ENCODE measurements around the gene TM9SF4.
"Not testable (repeated sequence)": the region's sequence is repeated elsewhere in the genome, so short reads cannot be mapped to it uniquely, and the experiment has no call there.

The TM9SF4 gene

DNA sequence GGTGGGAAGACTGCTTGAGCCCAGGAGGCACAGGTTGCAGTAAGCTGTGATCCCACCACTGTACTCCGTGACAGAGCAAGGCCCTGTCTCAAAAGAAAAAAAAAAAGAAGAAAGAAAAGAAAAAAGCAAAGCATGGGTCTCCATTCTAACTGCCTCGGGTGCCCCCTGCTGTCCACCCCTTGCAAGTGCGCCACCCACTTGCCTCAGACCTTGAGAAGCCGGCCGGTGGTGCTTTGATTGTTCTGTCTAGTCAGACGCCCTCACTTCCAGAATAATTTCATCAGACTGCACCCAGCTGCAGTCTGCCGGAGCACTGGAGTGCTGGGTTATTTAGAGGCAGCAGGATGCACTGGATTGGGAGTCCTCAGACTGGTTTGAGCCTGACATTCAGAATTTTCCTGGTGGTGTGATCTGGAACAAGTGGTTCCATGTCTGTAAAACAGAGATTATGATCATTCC lies 17.6 kb upstream of the TM9SF4 start:
- peak; percentile 81 for DNase-seq (ENCODE audit: low spot score)

DNA sequence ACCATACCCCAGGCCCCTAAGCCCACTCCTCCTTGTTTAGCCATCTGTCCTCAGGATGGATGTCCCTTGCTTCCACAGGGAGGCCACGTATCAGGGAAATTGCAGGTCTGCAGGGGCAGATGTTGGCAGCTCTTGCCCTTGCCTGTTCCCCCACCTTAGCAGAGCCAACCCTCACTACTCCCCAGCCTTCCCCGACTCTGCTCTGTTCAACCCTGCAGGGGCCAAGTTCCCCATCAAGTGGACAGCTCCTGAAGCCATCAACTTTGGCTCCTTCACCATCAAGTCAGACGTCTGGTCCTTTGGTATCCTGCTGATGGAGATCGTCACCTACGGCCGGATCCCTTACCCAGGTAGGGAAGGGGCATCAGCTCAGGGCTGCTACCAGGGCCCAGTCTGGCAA lies 10.7 kb upstream of the TM9SF4 start:
- no peak for DNase-seq (ENCODE audit: low spot score)

DNA sequence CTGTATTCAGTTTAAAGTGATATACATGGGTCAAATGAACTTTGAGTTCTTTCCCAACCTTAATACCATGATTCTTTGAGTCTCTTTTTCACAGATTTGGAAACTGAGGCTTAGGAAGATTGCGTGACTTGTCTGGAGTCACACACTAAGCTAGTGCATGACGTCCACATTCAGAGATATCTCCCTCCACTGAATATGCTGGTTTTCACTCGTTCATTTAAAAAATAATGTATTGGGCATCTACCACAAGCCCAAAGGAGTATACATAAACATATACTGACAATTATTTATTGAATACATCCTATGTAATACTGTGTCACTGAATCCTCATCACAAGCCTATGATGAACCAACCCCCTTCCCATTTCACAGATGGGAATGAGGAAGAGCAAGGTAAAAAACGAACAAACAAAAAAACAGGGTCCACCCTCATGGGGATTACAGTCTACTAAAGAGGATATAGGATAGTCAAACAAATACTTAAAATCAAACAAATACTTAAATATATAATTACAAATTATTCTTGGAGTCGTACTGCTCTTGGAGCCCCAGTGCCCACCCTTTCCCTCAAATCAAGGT lies 611 bp upstream of the TM9SF4 start:
- DNase-seq (ENCODE audit: low spot score): no peak

DNA sequence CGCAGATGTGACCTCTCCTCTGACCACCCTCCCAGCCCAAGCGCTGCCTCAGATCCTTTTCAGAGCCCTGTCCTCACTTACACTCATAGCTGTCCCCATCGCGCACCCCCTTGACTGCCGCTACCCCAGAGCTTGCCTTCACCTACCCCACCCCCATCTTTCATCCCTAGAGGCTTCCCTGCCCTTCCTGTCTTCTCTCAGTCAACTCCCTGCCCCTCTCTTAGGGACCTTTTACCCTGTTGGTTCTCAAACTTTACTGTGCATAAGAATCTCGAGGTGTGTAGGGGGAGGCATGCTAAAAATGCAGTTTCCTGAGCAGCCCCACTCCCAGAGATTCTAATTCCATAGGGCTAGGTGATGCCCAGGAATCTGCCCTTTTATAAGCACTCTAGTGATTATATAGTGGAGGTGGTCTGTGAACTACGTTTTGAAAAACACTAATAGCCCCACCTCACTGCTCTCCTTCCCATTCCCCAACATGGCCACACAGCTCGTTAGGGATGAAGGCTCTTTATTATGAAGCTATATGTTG lies 725 bp downstream of the TM9SF4 start:
- DNase-seq (ENCODE audit: low spot score): peak; percentile 57

DNA sequence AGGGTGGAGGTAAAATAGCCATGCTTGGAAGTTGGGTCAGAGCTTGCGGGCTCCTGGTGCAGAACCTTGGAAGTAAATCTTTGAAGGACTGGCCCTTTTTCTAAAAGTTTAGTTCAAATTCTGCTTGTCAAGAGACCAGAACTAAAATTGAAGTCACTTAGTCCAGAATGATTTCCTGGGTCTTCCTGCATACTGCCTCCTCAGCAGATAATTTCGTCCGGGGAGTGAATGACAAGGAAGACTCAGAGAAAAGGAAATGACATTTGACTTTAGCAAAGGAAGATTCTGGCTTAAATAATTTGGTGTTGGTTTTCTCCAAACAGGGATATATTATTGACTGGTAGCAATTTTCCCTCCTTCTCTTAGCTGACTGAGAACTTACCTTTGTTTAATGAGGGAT lies 1.2 kb downstream of the TM9SF4 start:
- peak; percentile 21 for DNase-seq (ENCODE audit: low spot score)

DNA sequence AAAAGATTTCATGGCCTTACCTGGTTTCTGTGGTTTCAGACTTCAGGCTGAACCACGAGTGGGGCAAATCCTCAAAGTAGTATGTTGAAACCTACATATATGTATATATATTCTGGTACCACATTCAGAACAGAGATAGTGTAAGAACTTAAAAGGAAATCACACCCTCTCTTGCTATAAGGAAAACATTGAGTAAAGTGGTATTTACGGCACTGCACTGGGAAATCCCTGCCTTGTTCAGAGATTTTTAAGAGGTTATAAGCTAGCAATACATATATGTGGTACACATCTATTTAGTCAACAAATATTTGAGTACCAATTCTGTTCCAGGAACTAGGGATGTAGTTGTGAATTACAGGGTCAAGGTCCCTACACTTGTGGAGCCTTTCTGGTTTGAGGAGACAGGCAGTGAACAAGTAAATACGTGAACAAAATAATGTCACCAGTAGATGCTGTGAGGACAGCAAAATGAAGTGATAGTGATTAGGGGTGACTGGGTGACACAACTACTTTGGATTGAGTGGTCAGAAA lies 1.7 kb downstream of the TM9SF4 start:
- DNase-seq (ENCODE audit: low spot score): no peak

DNA sequence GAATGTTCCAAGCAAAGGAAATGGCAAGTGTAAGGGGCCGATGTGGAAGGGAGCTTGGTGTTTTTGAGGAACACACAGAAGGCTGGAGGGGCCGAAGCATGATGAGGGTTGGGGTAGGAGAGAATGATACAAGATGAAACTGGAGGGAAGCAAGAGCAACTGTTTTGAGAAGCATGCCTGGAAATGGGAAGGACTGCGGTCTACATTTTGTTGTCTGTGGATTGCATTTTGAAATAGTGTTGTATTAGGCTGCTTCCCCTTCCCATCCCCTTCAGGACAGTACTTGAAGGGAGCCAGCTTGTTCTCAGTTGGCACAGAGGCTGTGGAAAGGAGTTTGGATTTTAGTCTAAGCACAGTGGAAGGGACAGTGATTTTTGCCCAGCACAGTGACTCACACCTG lies 2.2 kb downstream of the TM9SF4 start:
- no peak for DNase-seq (ENCODE audit: low spot score)

DNA sequence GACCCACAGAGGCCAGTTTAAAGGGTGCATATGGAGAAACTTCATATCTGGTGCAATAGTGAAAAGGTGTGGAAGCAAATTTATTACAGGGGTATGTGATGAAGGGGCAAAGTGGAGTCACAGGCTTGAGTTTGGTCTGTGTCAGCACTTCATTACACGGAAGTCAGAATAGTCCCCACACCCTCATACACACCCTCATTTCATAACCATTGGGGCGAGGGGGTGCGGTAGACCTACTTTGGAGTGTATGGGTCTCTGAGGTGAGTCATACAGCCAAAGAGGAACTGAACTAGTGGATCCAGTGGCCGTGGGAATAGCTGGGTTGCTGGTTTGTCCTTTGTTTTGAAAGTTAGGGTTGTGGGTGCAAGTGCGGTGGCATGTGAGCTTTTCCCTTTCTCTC lies 3.3 kb downstream of the TM9SF4 start:
- no peak for DNase-seq (ENCODE audit: low spot score)

DNA sequence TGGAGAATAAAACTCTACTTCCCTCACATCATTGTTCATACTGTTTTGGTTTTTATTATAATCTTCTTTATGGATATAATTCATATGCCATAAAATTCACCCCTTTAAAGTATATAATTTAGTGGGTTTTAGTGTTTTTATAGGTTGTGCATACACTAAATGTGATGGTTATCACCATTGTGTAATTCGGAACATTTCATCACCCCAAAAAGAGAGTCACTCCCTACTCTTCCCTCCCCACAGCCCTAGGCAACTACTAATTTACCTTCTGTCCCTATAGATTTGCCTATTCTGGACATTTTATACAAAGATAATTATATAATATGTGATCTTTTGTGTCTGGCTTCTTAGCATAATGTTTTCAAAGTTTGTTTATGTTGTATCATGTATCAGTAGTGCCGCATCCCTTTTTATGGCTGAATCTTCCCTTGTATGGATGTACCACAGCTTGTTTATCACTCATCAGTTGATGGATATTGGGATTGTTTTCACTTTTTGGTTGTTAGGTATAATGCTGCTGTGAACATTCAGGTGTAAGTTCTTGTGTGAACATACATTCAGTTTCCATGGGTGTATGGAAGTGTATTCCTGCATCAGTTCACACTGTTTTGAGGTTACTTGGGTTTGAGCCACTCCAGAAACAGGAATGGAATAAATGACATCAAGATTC lies 4.2 kb downstream of the TM9SF4 start:
- DNase-seq (ENCODE audit: low spot score): no peak

DNA sequence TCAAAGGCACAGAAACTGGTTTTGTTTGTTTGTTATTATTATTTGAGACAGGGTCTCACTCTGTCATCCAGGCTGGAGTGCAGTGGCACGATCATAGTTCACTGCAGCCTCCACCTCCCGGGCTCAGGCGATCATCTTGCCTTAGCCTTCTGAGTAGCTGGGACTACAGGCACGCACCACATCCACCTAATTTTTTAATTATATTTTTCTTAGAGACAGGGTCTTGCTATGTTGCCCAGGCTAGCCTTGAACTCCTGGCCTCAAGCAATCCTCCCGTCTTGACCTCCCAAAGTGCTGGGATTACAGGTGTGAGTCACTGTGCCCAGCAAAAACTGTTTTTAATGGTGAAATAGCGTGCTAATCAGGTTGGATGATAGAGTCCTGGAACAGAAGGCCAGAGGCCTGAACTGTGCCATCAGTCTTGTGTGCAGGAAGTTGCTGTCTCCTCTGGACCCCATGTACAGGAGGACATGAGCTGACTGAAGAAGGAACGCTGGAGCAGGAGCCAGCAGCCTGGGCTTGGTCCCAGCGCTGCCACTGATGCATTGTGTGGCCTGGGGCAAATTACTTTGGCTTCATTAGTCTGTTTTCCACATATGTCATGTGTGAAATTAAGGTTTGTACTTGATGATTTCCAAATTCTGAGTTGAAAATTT lies 4.9 kb downstream of the TM9SF4 start:
- DNase-seq (ENCODE audit: low spot score): no peak

DNA sequence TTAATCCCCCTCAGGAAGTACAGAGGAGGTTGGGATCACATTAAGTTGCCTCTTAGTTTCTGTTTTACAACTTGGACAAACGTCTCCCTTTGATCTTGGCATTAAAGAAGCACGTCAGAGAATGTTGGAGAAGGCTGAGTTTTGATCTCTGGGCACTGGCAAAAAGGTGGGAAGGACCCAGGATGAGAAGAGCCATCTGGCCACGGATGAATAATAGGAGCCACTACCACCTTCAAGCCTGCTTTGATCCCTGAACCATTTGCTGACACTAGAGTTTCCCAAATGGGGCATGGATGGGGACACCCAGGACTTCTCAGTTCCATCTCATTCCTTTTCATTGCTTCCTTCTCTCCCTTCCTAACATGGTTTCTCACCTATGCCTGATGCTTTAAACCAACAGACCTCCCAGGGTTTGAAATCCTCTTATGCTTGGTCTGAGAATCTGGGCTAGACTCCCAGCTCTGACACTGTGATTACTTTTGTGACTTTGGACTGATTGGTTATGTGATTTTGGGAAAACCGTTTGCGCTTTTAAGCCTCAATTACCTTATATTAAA lies 5.8 kb downstream of the TM9SF4 start:
- no peak for DNase-seq (ENCODE audit: low spot score)

DNA sequence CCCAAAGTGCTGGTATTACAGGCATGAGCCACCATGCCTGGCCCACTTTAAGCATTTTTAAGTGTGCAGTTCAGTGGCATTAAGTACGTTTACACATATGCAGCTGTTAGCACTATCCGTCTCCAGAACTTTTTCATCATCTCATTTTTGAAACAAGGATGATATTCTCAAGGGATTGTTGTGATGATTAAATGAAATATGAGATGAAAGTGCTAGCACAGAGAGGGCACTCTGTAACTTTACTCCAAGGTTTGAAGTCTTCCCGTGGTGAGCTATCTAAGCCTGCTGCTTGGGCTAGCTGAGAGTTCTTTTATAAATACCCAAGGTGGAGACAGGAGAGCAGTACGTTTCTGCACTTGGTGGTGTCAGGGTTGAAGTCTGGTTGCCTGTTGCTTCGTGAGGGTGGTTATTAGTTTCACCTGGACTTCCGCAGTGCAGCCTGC lies 6.6 kb downstream of the TM9SF4 start:
- DNase-seq (ENCODE audit: low spot score): no peak

DNA sequence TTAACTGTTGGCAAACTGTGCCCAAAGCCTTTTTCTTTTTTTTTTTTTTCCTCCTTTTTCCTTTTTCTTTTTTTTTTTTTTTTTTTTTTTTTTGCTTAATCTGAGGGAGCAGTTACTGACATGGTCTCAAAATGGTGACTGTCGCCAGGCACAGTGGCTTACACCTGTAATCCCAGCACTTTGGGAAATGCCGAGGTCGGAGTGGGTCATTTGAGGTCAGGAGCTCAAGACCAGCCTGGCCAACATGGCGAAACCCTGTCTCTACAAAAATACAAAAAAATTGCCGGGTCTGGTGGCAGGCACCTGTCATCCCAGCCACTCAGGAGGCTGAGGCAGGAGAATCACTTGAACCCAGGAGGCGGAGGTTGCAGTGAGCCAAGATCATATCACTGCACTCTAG lies 7.3 kb downstream of the TM9SF4 start:
- DNase-seq (ENCODE audit: low spot score): not testable (repeated sequence)

DNA sequence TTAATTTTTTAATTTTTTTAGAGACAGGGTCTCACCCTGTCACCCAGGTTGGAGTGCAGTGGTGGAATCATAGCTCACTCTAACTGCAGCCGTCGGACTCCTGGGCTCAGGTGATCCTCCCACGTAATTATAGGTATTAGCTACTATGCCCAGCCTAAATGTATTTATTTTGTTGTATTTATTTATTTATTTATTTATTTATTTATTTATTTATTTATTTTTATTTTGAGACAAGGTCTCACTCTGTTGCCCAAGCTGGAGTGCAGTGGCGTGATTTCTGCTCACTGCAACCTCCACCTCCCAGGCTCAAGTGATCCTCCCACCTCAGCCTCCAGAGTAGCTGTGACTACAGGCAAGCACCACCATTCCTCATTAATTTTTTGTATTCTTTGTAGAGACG lies 8.9 kb downstream of the TM9SF4 start:
- DNase-seq (ENCODE audit: low spot score): not testable (repeated sequence)

DNA sequence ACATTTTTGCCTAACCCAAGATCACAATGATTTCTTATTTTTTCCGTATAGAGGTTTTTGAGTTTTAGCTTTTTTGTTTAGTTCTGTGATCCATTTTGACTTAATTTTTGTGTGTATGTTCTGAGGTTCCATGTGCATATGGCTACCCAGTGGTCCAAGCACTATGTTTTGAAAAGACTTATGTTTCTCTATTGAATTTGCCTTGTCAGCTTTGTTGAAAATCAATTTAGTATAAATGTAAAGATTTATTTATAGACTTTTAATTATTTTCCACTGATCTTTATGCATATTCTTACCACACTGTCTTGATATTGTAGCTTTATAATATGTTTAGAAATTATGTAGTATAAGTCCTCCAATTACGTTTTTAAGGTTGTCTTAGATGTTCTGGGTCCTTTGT lies 10.2 kb downstream of the TM9SF4 start:
- no peak for DNase-seq (ENCODE audit: low spot score)

DNA sequence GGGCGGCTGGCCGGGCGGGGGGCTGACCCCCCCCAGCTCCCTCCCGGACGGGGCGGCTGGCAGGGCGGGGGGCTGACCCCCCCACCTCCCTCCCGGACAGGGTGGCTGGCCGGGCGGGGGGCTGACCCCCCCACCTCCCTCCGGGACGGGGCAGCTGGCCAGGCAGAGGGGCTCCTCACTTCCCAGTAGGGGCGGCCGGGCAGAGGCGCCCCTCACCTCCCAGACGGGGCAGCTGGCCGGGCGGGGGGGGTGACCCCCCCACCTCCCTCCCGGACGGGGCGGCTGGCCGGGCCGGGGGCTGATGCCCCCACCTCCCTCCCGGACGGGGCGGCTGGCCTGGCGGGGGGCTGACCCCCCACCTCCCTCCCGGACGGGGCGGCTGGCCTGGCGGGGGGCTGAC lies 12.4 kb downstream of the TM9SF4 start:
- DNase-seq (ENCODE audit: low spot score): not testable (repeated sequence)

DNA sequence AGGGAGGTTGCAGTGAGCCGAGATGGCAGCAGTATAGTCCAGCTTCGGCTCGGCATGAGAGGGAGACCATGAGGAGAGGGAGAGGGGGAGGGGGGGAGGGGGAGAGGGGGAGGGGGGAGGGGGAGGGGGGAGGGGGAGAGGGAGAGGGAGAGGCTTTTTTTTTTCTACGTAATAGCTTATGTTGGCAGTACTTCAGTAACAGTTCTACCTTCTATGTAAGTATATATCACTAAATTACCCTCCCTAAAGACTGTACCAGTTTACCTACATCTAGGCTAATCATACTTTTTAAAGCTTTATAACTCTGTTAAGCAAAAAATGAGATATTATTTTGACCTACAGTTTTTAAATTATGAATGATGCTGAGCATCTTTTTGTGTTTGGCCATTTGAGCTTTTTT lies 13.6 kb downstream of the TM9SF4 start:
- DNase-seq (ENCODE audit: low spot score): no peak

DNA sequence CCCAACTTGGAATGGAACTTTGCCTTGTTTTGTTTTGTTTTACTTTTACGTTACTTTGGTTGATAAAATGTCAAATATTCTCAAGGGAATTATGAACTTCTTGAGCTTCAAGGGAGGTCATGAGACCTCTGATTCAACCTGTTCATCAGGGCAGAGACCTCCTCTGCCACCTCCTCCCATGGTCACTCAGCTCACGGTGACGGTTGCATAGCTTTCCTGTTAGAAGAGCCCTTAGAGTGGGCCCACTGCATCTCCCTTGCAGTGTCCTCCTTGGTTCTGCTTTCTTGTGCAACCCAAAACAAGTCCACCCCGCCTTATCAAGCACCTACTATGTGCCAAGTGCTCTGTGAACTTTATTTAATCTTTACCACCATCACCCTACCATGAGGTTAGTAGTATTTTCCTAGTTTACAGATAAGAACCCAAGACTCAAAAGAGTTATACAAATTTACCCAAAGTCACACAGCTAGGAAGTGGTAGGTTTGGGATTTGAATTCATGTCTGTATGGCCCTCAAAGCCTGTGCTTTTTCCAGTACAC lies 15.5 kb downstream of the TM9SF4 start:
- no peak for DNase-seq (ENCODE audit: low spot score)

DNA sequence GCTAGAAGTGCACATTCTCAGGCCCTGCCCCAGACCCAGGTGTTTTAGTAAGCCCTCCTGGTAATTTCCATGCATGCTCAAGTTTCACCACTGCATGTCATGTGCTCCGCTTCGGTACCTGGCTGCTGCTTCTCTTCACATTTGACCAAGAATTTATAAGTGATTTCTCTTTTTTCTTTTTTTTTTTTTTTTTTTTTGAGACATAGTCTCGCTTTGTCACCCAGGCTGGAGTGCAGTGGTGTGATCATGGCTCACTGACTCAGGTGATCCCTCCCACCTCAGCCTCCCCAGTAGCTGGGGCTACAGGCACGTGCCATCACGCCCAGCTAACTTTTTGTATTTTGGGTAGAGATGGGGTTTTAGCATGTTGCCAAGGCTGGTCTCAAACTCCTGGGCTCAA lies 16.0 kb downstream of the TM9SF4 start:
- no peak for DNase-seq (ENCODE audit: low spot score)

DNA sequence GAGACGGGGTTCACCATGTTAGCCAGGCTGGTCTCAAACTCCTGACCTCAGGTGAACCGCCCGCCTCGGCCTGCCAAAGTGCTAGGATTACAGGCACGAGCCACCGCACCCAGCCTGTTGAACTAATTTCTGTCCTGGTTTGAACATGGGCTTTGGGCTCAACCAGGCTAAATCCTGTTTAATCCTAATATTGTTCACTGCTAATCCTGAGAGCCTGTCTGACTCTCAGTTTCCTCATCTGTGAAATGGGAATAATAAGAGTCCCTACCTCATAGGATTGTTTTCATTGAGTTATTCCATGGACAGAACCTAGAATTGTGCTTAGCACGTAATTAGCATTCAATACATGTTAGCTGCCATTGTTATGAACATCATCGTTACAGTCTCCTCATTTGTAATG lies 17.4 kb downstream of the TM9SF4 start:
- DNase-seq (ENCODE audit: low spot score): no peak

DNA sequence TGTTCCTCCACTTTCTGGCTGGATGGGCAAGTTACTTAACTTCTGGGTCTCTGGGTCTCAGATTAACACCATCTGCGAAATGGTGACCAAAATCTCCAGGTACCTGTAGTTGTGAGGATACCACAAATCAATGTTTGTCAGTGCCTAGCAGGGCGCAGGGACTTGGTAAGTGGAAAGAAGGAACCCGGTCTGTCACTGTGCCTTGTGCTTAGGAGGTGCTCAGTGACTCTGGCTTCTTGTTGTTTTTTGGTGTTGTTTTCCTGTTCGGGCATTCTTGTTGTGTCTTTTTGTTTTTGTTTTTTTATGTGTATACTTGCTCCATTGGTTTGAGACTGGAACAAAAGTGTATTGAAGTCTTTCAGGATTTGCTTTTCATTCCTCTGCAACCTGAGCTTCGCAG lies 17.8 kb downstream of the TM9SF4 start:
- DNase-seq (ENCODE audit: low spot score): no peak

DNA sequence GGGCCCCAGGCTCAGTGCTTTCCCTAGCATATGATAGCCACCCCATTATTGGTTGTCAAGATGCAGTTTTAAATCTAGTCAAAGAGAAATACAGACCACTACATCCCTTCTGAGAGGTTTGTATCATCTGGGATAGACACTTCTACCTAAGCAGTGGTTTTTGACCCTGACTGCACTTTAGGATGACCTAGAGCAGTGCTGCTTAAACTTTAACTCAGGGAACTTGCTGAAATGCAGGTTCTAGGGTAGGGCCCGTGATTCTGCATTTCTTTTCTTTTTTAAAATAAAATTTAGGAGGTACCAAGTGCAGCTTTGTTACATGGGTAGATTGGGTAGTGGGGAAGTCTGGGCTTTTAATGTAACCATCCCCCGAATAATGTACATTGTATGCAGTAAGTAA lies 18.7 kb downstream of the TM9SF4 start:
- DNase-seq (ENCODE audit: low spot score): no peak

Data from RKO (cell line).